SIG-M5 (cell line): ENCODE measurements around the gene GPATCH4.
"Not testable (repeated sequence)": the region's sequence is repeated elsewhere in the genome, so short reads cannot be mapped to it uniquely, and the experiment has no call there.

Experiments used
- DNase-seq: peaks from one replicate; lab custom pipeline; 2025; lab: John Stamatoyannopoulos, UW

GPATCH4 gene

GRCh38 chr1:156601122-156601830 lies at the start of gene GPATCH4:
Gene GPATCH4 (minus strand): TSS chr1:156601479.
- DNase-seq: no peak

DNA sequence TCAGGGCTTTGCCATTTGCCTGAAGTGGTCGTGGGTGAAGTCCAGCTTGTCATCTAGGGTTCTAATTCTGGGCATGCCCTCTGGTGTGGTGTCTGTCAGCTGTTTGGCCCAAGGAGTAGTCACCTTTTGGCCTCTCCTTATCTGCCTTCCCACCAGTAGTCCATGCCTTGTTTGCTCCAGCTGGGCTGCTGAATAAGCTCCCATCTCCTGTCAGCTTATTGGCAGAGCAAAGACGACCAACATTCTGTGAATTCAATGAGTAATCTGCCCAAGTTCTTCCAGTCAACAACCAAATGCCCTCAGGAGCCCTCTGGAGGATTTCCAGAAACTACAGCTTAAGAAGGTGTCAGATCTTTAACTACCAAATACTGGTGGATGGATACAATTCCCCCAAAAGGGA lies 47.7 kb upstream of the GPATCH4 start:
- DNase-seq: no peak

GRCh38 chr1:156648496-156648895 lies 47.2 kb upstream of the GPATCH4 start:
- DNase-seq: no peak

- DNase-seq: no peak
These were observed 46.1 kb upstream of the GPATCH4 start for GRCh38 chr1:156647351-156647750.

GRCh38 chr1:156646738-156647211 lies 45.5 kb upstream of the GPATCH4 start:
- no peak for DNase-seq

- DNase-seq: no peak
These were observed 44.4 kb upstream of the GPATCH4 start for GRCh38 chr1:156645666-156646065.

DNA sequence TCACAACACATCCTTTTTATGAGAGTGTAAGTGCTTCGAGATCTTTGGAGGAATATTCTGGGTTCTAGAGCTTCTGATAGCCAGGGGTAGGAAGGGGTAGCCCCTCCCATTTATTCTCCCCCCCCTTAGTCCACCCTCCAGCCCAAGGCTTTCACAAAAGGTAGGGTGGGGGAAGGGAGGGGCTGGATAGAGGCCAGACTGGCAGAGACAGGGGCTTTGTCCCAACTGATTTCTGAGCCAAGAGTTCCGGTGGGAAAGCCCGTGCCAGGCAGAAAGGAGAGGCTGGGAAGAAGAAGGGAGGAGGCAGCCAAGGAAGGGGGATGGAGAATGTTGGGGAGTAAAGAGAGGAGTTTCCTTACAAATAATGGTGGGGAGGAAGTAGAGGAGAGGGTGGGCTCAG lies 43.8 kb upstream of the GPATCH4 start:
- DNase-seq: no peak

GRCh38 chr1:156644640-156645039 lies 43.4 kb upstream of the GPATCH4 start:
- DNase-seq: no peak

- no peak for DNase-seq
These were observed 42.9 kb upstream of the GPATCH4 start for GRCh38 chr1:156644146-156644545.

DNA sequence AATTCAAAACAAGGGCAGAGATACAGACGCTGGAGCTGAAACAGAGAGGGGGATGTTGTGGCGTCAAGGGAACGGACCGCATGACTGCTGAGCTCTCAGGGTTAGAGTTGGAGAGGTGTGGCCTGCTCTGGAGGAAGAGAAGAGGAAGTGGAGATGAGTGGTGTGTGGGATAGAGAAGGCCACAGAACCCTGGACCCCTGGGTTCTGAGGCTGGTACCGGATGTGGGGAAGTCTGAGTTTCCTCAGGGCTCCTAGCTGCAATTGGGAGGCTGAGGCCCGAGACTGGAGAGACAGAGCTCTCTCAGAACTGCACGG lies 42.5 kb upstream of the GPATCH4 start:
- peak; percentile 52 for DNase-seq

DNA sequence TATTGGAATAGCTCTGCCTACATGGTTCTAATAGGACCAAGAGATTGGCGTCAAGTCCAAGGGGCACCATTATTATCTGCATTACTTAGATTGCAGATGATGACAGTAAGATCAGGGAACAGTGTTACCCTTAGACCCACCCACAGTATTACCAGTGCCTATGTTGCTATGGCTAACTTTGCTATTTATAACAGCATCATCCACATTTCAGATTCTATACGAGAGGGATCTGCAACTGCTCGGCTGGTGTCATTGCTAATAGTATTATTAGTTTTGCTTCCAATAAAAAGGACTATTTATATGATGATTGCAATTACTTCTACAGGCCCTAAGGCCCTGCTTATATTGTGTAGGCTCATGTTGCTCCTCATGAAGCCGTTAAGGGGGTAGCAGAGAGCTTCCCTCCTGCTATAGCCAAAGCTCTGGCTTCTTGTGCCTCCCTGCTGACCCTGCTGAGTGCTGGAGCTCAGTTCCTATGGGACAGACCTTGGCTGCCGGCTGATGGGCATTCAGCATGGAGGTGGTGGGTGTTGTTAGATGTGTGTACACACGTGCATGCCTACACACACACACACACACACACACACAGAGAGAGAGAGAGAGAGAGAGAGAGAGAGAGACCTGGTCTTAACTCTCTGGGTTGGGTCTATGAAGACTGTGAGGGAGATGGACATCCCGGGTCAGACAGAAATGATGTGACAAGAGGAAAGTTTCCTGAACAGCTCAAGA lies 41.9 kb upstream of the GPATCH4 start:
- no peak for DNase-seq

DNA sequence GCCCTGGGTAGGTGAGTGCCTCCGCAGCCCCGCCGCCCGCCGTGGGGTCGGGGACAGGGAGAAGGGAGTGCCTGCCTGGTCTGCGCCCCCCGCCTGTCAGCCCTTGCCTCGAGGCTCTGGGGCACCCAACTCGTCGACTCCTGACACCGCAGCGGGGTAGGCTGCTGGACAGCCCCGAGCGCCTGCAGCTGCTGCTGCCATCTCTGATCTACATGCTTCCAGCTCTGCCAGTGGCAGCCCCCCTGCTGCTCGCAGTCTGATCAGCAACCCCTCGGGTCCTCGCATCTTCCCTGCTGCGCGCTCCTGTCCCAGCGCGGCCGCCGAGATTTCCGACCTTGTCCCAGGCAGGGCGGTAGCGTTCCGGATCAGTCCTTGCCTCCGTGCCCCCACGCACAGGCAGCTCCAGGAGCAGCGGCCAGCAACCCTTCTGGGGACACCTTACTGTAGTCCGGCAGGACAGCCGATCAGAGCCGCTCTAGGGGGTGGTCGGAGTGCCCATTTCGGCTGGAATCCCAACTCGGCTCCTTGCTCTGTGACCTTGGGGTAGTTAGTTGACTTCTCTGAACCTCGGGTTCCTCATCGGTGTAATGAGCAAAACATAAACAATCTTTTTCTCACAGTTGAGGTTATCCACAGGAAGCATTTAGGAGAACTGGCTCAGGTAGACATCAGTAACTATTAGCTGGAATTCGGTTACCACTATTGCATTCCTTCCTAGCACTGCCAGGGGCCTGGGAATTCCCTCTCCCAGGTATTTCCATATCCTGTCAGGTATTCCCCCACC lies 41.2 kb upstream of the GPATCH4 start:
- no peak for DNase-seq

GRCh38 chr1:156641761-156642264 lies 40.5 kb upstream of the GPATCH4 start, which contains the start of gene BCAN:
Gene BCAN (plus strand): TSS chr1:156642117. CDS start chr1:156646055, 3,938 bp downstream.
- DNase-seq: no peak

GRCh38 chr1:156640842-156641706 lies 39.8 kb upstream of the GPATCH4 start:
- DNase-seq: no peak

GRCh38 chr1:156639601-156640101 lies 38.4 kb upstream of the GPATCH4 start:
- DNase-seq: no peak

DNA sequence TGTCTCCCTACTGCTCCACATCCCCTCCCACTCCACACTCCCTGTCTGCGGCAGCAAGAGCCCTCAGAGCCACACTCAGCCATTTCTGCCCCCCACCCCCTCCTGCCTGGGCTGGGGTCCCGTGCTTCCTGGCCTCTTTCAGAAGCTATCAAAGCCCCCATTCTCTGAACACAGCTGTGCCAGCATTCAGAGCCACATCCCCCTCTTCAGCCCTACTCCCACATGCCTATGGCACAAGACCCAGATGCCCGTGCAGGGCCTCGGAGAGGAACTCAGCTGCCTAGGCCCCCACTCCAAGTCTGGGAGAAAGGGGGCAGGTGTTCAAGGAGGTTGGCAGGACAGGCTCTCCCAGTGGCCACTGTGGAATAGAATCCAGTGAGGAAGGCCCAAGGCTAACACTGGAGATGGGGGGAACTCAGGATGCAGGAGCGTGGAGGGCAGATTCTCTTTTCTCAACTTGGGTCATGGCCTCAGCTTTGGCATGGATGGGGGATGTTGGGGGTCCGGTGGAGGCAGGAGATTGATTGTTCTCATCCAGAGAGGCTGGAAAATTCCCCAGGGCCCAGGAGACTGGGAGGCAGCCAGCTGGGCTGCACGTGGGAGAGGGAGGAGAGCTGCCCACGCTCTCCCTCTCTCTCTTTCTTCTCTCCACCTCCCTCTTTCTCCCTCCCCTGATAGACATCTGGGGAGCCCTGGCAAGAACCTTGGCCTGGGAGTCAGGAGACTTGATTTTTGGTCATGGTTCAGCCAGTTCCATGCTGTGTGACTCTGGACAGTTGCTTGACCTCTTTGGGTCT lies 37.1 kb upstream of the GPATCH4 start:
- no peak for DNase-seq

- DNase-seq: no peak
These were observed 31.1 kb upstream of the GPATCH4 start for GRCh38 chr1:156632355-156632754.

GRCh38 chr1:156631152-156631551 lies 29.9 kb upstream of the GPATCH4 start:
- not testable (repeated sequence) for DNase-seq

DNA sequence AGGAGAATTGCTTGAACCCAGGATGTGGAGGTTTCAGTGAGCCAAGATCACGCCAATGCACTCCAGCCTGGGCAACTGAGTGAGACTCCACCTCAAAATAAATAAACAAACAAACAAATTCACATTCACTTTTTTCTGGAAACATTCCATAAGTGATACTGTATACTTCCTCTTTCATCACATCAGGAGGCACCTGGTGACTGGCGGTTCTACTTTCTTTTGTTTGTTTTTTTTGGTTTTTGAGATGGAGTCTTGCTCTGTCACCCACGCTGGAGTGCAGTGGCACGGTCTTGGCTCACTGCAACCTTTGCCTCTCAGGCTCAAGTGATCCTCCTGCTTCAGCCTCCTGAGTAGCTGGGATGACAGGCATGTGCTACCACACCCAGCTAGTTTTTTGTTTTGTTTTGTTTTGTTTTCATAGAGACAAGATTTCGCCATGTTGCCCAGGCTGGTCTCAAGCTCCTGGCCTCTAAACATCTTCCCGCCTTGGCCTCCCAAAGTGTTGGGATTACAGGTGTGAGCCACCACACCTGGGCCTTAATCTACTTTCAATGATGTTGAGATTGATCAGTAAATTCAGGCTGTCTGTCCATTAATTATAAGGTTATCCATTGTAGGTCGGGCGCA lies 28.7 kb upstream of the GPATCH4 start:
- no peak for DNase-seq

DNA sequence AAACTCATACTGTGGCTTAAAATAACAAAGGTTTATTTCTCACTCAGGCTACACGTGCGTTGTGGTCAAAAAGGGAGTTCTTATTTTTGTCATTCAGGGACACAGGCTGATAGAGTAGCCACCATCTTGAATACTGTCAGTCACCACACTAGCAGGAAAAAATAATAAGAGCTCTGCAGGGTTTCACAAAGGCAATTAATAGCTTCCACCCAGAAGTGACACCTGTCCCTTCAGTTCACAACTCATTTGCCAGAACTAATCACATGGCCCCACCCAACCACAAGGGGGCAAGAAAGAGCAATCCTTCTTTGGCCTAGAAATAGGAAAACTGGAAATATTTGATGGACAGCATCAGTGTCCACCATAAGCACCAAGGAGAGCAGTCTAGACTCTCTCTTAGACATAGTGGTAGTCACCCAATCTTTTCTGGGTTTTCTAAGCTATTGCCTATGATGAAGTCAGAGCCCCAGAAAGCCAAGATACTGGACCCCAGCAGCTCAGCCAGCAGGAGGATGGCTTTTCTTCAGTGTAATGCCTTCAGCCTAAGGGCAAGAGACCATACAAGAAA lies 26.1 kb upstream of the GPATCH4 start:
- no peak for DNase-seq
